Measurements from ENCODE around the gene MUC5B.
"Not testable (repeated sequence)": the region's sequence is repeated elsewhere in the genome, so short reads cannot be mapped to it uniquely, and the experiment has no call there.

Gene MUC5B

DNA sequence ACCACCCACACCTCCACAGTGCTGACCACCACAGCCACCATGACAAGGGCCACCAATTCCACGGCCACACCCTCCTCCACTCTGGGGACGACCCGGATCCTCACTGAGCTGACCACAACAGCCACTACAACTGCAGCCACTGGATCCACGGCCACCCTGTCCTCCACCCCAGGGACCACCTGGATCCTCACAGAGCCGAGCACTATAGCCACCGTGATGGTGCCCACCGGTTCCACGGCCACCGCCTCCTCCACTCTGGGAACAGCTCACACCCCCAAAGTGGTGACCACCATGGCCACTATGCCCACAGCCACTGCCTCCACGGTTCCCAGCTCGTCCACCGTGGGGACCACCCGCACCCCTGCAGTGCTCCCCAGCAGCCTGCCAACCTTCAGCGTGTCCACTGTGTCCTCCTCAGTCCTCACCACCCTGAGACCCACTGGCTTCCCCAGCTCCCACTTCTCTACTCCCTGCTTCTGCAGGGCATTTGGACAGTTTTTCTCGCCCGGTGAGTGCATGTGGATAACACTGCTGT, 28.4 kb downstream of the MUC5B start:
- no peak for DNase-seq (ENCODE audit: low spot score)

DNA sequence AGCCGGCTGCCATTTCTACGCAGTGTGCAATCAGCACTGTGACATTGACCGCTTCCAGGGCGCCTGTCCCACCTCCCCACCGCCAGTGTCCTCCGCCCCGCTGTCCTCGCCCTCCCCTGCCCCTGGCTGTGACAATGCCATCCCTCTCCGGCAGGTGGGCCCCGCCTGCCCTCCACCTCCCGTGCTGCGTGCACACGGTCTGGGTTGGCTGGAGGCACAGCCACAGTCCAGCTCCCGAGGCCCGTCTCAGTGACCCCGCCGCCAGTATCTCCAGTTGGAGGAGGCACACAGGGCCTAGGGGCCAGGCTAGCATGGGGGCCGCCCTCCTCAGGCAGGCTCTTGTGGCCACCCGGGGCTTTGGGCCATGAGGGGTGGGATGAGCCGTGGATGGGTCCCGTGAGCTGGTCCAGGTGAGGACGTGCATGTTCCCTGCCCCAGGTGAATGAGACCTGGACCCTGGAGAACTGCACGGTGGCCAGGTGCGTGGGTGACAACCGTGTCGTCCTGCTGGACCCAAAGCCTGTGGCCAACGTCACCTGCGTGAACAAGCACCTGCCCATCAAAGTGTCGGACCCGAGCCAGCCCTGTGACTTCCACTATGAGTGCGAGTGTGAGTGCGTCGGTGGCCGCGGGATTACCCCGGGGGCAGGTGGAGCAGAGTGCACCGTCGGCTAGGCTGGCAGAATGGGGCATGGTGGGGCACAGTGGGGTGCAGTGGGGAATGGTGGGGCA, 29.7 kb downstream of the MUC5B start:
- no peak for DNase-seq (ENCODE audit: low spot score)

DNA sequence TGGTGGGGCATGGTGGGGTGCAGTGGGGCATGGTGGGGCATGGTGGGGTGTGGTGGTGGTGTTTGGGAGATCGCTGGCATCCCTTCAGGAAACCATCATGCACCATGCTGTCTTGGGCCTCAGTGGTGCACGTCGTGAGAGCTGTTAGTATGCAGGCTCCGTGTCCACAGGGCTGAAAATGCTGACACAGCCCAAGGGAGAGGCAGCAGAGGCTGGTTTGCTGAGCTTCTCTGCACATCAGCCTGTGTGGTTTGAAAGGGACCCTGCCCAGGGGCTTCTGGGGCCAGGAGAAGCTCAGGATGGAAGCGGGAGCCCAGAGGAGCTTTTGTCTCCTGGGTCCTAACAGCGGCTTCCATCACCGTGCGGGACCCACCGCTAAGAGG, 30.2 kb downstream of the MUC5B start:
- no peak for DNase-seq (ENCODE audit: low spot score)

DNA sequence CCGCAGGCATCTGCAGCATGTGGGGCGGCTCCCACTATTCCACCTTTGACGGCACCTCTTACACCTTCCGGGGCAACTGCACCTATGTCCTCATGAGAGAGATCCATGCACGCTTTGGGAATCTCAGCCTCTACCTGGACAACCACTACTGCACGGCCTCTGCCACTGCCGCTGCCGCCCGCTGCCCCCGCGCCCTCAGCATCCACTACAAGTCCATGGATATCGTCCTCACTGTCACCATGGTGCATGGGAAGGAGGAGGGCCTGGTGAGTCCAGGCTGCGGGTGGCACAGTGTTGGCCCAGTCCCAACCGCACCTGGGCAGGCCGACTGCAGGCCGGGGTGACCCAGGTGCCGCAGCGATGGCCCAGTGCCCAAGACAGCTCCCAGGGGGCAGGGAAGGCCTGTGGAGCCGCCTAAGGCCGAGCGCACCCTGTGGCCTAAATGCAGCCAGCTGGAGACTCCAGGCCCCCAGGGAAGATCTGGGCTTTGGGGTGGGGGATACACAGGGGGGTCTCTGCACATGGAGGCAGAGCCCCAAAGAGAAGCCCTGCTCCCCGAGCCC, 31.3 kb downstream of the MUC5B start:
- no peak for DNase-seq (ENCODE audit: low spot score)

DNA sequence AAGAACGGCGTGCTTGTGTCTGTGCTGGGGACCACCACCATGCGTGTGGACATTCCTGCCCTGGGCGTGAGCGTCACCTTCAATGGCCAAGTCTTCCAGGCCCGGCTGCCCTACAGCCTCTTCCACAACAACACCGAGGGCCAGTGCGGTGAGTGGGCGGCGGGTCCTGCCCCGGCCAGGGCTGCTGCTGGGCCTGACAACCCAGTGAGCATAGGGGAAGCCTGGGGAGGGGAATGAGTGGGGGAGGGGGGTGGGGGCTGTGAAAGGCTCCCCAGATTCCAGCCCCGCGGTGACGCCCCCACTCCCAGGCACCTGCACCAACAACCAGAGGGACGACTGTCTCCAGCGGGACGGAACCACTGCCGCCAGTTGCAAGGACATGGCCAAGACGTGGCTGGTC, 31.9 kb downstream of the MUC5B start:
- no peak for DNase-seq (ENCODE audit: low spot score)

DNA sequence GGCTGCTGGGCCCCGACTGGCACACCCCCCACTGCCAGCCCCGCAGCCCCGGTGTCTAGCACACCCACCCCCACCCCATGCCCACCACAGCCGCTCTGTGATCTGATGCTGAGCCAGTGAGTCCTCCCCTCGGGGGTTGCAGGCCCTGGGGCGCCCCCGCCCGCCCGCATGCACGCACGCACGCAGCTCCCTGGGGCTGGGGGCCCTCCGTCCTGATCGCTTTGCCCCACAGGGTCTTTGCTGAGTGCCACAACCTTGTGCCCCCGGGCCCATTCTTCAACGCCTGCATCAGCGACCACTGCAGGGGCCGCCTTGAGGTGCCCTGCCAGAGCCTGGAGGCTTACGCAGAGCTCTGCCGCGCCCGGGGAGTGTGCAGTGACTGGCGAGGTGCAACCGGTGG, 32.3 kb downstream of the MUC5B start:
- DNase-seq (ENCODE audit: low spot score): no peak

DNA sequence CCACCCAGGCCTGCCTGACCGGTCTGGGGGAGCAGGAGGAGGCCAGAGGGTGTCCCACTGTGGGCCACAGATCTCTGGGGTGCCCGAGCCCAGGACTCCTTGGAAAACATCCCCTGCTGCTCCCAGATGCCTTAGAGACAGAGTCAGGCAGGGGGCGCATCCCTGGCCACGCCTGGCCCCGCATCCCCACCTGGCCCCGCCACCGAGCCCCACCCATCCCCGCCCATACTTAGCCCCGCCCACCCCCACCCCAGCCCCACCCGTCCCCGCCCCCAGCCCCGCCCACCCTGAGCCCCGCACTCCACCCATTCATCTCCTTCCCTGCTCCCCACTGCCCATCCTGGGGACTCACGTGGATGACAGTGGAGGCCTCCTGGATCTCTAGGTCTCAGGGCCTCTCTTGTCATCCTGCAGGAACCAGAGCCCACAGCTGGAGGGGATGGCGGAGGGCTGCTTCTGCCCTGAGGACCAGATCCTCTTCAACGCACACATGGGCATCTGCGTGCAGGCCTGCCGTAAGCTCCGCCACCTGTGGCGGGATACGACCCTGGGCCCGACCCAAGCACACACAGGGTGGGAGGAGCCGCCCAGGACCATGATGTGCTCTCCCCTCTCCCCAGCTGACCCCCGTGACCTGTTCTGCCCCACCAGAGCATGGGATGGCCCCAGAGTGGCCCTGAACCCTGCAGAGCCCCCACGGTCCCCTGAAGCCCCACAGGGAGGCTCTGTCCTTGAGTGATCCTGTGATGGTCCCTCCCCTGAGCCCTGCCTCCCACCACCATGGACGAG, 33.6 kb downstream of the MUC5B start:
- DNase-seq (ENCODE audit: low spot score): no peak

DNA sequence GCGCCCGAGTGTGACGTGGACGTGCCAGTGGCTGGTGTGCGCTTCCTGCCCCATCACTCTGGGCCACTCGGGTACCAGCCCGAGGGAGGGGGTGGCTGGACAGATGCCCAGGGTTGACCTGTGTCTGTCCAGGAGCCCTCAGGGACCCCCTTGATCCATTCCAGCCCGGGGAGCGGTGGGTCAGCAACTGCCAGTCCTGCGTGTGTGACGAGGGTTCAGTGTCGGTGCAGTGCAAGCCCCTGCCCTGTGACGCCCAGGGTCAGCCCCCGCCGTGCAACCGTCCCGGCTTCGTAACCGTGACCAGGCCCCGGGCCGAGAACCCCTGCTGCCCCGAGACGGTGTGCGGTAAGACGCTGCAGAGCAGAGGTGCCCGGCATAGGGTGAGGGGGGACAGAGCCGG, 34.5 kb downstream of the MUC5B start:
- no peak for DNase-seq (ENCODE audit: low spot score)

DNA sequence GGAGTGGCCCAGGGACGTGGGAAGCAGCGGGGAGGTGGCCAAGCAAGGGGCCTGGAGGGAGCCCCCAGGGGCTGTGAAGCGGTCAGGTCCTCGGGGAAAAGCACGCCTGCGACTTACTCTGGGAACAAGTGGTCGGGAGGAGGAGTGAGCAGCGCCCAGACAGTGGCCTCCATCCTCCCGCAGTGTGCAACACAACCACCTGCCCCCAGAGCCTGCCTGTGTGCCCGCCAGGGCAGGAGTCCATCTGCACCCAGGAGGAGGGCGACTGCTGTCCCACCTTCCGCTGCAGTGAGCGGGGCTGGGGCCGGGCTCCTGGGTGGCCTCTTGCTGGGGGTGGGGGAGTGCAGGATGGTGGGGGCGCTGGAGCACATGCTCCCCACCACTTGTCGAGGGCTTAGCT, 35.0 kb downstream of the MUC5B start:
- DNase-seq (ENCODE audit: low spot score): no peak

DNA sequence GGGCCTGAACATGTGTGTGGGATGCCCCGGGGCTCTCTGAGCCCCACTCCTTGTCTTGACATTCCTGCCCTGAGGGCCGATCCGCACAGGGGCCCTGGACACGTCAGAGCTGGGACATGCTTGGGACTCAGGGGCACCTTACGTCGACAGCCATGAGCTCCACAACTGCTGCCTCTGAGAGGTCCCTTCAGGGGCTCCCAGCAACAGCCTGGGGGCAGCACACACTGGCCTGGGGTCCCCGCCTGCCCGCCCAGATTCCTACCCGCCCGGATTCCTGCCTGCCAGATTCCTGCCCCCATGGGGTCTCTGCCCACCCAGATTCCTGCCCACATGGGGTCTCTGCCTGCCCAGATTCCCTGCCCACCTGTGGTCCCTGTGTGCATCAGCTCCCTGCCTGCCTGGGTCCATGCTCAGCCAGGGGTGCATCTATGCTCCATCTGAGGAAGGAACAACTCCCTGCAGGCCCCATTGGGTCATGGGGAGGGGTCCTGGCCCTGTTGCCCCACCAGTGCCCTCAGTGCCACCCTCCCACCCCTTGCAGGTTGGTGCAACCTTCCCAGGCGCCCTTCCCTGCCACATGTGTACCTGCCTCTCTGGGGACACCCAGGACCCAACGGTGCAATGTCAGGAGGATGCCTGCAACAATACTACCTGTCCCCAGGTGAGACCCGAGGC, 35.7 kb downstream of the MUC5B start:
- no peak for DNase-seq (ENCODE audit: low spot score)

DNA sequence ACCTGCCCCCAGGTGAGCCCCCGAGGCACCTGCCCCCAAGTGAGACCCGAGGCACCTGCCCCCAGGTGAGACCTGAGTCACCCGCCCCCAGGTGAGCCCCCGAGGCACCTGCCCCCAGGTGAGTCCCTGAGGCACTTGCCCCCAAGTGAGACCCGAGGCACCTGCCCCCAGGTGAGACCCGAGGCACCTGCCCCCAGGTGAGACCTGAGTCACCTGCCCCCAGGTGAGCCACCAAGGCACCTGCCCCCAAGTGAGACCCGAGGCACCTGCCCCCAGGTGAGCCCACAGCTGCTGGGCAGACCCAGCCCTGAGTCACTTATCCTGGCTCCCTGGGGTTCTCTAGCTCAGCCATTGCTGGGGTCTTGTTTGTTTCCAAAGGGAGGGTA, 36.2 kb downstream of the MUC5B start:
- no peak for DNase-seq (ENCODE audit: low spot score)

DNA sequence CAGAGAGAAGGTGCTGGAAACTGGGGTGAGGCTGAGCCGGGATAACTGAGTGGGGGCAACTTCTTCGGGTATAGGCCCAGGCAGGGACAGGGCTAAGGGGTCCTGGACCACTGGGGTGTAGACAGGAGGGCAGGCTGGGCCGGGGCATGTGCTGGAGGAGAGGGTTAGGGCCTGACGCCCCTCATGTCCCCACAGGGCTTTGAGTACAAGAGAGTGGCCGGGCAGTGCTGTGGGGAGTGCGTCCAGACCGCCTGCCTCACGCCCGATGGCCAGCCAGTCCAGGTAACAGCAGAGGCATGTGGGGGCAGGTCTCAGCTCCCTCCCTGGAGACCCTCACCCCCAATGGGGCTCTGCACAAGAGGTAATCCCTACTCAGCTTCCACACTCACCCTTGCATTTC, 36.7 kb downstream of the MUC5B start:
- no peak for DNase-seq (ENCODE audit: low spot score)

DNA sequence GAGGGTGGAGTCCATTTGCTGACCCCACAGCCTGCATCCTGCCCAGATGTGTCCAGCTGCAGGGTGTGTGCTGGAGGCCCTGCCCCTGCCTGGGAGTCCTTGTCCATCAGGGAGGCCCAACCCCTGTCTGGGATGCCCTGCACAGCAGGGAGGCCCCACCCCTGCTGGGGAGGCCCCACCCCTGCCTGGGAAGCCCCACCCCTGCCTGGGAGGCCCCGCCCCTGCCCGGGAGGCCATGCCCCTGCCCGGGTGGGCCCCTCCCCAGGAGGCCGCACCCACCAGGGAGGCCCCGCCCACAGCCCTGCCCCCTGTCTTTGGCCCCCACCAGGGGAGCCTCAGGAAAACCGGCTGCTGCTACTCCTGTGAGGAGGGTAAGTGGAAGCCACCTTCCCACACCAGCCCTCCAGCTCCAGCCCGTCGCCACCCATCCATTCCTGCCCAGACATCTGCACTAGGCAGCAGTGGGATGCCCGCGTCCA, 37.2 kb downstream of the MUC5B start:
- peak; percentile 71 for DNase-seq (ENCODE audit: low spot score)

DNA sequence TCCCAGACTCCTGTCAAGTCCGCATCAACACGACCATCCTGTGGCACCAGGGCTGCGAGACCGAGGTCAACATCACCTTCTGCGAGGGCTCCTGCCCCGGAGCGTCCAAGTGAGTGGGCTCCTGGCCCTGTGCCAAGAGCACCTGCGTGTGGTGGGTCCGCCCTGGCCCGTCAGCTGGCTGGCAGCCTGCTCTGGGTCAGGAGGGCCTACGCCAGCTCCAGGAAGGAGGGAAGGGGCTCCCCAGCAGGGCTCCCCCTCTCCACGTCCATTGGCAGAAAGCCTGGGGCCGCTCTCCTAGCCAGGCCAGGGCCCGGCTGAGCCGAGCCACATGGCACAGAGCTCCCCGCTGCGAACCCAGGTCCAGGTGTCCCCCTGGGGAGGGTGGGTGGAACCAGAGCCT, 37.8 kb downstream of the MUC5B start:
- no peak for DNase-seq (ENCODE audit: low spot score)

DNA sequence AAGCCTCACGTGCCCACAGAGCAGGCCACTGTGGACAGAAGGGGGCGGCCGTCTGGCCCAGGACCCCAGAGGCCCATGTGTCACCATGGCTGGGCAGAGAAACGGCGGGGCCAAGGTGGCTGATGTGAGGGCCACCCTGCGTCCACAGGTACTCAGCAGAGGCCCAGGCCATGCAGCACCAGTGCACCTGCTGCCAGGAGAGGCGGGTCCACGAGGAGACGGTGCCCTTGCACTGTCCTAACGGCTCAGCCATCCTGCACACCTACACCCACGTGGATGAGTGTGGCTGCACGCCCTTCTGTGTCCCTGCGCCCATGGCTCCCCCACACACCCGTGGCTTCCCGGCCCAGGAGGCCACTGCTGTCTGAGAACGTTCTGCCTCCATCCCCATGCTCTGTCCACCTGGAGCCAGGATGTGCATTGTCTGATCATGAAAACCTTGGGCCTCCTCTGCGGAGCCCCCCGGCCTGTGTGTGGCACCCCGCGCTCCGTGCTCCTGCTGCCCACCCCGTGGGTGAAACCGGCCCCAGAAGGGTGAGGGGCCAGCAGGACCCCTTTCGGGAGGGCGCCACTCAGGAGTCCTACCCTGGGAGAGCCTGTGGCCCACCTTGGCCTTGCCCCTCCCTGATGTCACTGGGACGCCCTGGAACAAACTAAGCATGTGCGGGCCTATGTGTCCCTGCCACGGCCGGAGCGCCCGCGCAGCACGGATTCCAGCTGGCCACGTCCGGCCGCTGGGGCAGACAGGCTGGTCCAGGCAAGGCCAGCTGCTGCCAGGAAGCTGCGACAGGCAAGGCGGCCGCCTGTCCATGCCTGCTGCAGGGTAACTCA, 38.6 kb downstream of the MUC5B start:
- no peak for DNase-seq (ENCODE audit: low spot score)

DNA sequence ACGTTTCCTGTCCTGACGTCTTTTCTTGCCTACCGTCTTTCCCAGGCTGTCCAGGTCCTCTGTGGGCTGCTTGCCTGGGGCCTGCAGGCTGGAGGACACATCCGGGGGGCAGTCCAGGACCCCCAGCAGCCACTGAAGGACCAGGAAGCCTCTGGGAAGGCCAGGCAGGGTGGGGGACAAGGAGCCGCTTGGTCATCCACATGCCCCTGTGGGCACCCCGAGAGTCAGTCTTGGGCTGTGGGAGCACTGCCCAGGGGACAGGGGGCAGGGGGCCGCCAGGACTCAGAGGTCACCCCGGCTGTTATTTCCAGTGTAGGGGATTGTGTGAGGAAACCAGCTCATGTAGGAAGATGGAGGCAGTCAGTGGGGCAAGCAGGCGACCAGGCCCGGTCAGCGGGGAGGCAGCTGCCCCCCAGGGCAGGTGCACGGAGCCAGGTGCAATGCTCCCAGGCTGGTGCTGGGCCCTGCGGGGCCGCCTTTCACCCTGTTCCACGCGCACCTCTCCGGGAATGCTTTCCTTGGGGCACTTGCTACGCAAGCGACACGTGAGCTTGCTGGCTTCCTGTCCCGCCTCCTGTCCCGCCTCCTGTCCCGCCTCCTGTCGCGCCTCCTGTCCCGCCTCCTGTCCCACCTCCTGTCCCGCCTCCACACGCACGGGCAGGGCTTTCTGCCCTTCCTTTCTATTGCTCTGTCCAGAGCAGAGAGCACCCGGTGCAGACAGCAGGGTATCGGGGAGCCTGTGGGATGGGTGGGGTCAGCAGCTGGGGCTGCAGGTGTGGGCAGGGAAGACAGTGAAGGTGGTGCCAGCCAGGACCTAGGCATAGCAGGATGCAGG, 39.5 kb downstream of the MUC5B start:
- DNase-seq (ENCODE audit: low spot score): peak; percentile 90

DNA sequence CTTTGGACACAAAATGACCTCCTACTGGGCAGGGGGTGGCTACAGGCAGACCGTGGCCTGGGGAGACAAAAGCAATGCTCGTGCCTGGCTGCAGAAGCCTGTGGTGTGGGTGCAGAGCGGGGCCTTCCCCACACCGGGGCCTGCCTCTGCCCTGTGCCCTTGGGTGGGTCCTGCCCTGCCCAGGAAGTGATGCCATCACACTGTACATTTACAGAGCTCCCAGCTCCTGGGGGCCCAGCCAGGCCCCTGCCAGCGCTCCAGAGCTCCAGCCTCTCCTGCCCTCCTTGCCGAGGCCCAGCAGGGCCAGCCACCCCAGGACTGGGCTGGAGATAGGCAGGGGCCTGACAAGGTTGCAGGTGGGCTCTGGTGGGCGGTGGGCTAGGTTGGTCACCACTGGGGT, 40.1 kb downstream of the MUC5B start:
- no peak for DNase-seq (ENCODE audit: low spot score)

DNA sequence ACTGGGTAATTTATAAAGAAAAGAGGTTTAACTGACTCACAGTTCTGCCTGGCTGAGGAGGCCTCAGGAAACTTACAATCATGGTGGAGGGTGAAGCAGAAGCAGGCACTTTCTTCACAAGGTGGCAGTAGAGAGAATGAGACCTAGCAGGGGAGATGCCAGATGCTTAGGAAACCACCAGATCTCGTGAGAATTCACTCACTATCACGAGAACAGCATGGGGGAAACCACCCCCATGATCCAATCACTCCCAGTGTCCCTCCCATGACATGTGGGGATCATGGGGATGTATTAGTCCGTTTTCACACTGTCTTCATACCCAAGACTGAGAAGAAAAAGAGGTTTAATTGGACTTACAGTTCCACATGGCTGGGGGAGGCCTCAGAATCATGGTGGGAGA, 41.6 kb downstream of the MUC5B start:
- DNase-seq (ENCODE audit: low spot score): peak; percentile 57

DNA sequence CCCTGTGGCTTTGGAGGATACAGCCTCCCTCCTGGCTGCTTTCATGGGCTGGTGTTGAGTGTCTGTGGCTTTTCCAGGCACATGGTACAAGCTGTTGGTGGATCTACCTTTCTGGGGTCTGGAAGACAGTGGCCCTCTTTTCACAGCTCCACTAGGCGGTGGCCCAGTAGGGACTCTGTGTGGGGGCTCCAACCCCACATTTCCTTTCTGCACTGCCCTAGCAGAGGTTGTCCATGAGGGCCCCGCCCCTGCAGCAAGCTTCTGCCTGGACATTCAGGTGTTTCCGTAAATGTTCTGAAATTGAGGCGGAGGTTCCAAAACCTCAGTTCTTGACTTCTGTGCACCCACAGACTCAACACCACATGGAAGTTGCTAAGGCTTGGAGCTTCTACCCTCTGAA, 42.6 kb downstream of the MUC5B start:
- not testable (repeated sequence) for DNase-seq (ENCODE audit: low spot score)

DNA sequence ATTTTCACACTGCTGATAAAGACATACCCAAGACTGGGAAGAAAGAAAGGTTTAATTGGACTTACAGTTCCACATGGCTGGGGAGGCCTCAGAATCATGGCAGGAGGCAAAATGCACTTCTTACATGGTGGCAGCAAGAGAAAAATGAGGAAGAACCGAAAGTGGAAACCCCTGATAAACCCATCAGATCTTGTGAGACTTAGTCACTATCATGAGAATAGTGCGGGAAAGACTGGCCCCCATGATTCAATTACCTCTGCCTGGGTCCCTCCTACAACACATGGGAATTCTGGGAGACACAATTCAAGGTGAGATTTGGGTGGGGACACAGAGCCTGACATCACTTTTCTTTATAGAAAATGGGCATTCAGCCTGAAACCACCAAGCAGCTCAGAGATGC, 44.1 kb downstream of the MUC5B start:
- DNase-seq (ENCODE audit: low spot score): not testable (repeated sequence)

Measured in COLO829 (cell line).